NCI-H146 treated with DMSO at 0.1 percent for 48 hours (cell line): ENCODE results near the gene GLI1.
"Not testable (repeated sequence)": the region's sequence is repeated elsewhere in the genome, so short reads cannot be mapped to it uniquely, and the experiment has no call there.

Source experiments
- DNase-seq: peaks from one replicate; lab custom pipeline; 2025; ENCODE audit not compliant: unreplicated experiment; lab: John Stamatoyannopoulos, UW

Gene GLI1

DNA sequence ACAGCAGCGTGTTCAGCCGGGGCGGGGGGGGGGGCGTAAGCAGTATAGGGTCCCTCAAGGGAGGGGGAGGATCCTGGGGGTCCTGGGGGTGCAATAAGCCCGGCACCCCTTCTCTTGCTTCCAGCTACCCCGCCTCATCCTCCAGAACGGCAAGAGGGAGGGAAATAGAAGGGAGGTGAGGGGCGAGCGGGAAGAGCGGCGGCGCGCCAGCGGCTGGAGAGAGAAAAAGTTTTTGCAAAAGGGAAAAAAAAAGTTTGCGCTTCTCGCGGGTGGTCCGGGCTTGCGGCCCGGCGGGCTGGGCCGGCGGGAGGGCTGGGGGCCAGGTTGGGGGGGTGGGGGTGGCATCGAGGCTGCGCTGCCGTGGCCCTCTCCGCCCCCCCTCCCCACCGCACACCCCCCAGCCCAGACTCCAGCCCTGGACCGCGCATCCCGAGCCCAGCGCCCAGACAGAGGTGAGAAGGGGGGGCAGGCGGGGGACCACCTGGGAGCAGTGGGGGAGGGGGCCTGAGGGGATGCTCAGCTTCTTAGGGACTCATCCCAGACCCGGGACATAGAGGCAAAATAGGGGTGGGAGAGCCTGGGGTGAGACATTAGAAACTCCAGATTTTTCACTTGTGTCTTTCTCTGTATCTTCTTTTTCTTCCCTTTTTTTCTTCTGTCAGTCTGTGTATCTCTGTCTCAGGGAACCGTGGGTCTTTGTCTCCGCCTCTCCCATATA, at the start of gene GLI1:
Gene GLI1, plus strand, starts transcription at position 36 of the 718 bp plus-strand sequence. CDS start 3,907 bp downstream, outside the sequence.
- DNase-seq: no peak

DNA sequence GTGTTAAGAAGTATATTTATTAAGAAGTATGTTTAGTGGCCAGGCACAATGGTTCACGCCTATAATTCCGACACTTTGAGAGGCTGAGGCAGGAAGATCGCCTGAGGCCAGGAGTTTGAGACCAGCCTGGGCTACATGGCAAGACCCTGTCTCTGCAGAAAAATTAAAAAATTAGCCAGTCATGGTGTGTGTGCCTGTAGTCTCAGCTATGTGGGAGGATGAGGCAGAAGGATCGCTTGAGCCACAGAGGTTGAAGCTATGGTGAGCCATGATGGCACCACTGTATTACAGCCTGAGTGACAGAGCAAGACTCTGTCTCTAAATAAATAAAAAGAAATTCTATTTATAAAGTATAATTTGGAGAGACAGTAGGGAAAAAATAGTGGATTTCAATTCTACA, 49.1 kb upstream of the GLI1 start:
- DNase-seq: no peak

DNA sequence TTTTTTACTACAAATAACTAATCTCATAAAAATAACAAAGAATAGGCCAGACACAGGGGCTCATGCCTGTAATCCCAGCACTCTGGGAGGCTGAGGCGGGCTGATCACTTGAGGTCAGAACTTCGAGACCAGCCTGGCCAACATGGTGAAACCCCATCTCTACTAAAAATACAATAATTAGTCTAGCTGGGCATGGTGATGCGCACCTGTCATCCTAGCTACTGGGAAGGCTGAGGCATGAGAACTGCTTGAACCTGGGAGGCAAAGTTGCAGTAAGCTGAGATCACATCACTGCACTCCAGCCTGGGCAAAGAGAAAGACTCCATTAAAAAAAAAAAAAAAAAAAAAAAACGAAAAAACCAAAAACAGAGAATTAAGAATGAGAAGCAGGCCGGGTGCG, 45.4 kb upstream of the GLI1 start:
- not testable (repeated sequence) for DNase-seq

DNA sequence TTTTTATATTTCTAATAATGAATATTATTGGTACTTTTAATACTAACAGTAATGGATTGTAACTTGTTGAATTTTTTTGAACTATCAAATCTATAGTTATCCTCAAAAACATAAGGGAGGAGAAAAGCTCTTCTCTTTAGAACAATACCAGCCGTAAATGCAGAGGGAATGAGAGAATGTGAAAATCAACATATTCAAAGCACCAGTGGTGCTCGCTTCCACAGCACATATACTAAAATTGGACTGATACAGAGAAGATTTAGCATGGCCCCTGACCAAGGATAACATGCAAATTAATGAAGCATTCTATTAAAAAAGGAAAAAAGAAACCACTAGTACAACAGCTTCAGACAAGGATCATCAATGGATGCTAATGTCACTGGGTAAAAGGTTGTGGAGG, 44.5 kb upstream of the GLI1 start:
- DNase-seq: no peak

DNA sequence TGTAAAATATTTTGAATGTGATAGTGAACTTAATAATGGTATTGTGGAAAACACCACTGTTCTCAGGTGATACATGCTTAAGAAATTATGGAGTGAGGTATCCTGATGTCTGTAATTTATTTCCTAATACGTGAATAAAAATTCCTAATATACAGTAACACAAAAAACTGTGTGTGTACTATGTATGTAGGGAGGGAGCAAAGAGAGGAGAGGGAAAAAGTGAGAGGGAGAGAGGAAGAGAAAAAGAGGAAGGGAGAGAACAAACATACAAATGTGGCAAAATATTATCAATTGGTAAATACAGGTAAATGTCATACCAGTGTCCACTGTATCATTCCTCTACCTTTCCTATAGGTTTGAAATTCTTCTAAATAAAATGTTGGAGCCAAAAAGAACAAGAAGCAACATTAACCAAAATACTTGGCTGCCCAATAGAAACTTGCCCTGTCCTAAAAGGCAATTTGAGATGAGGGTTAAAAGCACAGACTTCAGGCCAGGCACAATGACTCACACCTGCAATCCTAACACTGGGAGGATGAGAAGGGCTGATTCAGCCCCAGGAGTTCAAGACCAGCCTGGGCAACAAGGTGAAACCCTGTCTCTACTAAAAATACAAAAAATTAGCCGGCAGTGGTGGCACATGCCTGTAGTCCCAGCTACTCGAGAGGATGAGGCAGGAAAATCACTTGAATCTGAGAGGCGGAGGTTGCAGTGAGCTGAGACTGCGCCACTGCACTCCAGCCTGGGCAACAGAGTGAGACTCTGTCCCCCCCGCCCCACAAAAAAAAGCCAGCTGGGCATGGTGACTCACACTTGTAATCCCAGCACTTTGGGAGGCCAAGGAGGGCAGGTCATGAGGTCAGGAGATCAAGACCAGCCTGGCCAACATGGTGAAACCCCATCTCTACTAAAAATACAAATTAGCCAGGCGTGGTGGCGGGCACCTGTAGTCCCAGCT, 43.3 kb upstream of the GLI1 start:
- no peak for DNase-seq

DNA sequence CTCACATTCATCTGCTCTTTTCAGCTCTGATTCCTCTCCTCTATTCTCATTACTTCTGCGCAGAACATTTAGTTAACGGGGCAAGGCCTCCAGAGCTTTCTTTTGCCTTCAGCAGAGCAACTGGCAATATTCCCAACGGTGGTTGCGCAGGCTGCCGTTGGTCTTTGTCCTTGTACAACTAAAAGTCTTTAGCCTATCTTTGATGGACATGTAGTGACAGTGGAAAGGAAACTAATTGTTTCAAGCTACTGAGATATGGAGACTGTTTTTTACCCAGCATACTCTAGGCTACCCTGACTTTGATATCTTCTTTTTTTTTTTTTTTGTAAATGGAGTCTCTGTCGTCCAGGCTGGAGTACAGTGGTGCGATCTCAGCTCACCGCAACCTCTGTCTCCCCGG, 41.3 kb upstream of the GLI1 start:
- no peak for DNase-seq

DNA sequence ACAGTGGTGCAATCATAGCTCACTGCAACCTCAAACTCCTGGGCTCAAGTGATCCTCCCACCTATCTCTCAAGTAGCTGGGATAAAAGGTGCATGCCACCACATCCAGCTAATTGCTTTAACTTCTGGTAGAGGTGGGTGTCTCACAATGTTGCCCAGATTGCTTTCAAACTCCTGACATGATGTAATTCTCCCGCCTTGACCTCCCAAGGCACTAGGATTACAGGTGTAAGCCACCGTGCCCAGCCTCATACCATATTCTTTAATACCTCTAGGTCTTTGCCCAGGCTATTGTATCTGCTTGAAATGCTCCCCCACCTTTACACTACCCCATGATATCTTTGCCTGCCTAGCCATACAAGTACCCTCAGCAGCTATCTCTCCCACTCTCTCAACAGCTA, 40.1 kb upstream of the GLI1 start:
- DNase-seq: no peak

DNA sequence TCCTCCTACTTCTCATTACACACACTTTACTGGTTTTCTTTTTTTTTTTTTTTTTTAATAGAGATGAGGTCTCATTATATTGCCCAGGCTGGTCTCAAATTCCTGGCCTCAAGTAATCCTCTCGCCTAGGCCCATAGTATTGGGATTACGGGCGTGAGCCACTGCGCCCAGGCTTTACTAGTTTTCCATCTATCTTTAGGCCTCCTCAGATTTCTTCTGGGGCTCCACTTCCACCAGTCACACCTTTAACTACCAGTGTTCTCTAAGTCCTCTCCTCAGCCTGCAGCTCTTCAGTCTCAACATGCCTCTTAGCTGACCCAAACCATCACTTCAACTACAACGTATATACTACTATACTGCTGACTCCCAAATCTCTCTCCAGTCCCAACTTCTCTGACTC, 39.1 kb upstream of the GLI1 start:
- no peak for DNase-seq

DNA sequence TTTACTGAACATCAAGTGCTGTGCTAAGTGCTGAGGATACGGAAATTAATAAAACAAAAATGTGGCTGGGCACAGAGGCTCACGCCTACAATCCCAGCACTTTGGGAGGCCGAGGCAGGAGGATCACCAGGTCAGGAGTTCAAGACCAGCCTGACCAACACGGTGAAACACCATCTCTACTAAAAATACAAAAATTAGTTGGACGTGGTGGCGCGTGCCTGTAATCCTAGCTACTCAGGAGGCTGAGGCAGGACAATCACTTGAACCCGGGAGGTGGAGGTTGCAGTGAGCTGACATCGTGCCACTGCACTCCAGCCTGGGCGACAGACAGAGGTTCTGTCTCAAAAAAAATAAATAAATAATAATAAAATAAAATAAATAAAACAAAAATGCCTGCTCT, 32.6 kb upstream of the GLI1 start:
- DNase-seq: not testable (repeated sequence)

DNA sequence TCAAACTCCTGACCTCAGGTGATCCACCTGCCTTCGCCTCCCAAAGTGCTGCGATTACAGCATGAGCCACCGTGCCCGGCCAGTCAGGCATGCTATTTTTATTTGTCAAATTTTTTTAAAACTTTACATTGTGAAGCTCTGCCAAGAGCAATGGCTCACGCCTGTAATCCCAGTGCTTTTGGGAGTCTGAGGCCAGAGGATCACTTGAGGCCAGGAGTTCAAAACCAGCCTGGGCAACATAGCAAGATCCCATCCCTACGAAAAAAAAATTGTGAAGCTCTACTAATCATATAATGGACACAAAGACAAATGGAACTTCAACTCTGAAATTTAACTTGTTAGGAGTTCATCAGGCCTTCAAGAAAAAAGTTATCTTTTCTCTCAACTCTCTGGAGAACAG, 30.6 kb upstream of the GLI1 start:
- no peak for DNase-seq

DNA sequence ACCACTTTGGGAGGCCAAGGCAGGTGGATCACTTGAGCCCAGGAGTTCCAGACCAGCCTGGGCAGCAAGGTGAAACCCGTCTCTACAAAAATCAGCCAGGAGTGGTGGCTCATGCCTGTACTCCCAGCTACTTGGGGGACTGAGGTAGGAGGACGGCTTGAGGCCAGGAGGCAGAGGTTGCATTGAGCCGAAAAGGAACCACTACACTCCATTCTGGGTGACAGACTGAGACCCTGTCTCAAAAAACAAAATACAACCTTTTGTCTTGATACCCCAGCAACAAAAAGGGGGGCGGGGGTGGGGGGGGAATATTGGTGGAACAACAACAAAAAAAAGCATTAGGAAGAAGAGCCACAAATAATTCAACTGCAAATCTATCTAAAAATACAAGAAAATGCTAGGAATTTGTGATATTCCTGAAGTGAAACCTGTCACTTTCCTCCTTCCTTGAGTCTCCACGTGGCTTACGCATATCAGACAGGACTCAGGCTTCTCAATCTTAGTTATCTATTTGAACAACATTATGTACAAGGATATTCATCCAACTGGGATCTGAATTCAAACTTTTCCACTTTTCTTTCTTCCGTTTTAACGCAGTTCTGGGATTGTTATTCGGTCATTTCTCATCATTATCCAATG, 30.0 kb upstream of the GLI1 start:
- DNase-seq: no peak

DNA sequence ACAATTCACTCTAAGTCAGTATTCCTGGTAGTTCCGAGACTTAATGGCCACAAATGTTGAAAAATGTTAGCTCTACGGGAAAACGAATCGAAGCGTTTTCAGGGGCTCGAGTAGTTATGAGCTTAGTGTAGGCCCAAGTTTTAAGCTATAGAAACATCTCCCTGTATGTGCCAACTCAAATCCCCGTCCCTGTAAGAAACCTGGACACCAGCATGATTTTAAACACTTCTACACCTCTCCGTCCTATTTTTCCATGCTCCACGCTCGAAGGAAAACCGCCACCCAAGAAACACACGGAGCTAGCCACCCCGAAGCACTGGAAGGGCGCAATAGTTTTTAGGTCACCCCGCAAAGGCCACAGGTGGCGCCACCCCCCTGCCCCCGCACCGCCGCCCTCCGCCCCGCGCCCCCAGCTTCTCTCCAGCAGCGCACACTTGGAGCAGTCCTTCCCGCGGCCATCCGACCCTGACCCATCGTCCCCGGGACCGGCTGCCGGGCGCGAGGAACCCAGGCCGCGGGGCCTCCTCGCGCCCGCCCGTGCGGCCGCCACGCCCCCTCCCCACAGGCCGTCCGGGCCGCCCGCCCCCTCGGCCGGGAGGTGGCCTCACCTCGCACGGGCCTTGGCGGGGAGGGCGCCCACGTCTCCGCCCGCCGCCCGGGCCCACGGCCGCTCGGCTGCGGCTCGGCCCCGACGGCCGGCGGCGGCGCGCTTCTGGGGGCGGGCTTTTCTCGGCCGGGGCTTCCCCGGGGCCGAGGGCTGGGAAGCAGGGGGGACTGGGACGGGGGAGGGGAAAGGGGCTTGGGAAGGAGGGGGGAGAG, 29.3 kb upstream of the GLI1 start:
- peak; percentile 58 for DNase-seq

DNA sequence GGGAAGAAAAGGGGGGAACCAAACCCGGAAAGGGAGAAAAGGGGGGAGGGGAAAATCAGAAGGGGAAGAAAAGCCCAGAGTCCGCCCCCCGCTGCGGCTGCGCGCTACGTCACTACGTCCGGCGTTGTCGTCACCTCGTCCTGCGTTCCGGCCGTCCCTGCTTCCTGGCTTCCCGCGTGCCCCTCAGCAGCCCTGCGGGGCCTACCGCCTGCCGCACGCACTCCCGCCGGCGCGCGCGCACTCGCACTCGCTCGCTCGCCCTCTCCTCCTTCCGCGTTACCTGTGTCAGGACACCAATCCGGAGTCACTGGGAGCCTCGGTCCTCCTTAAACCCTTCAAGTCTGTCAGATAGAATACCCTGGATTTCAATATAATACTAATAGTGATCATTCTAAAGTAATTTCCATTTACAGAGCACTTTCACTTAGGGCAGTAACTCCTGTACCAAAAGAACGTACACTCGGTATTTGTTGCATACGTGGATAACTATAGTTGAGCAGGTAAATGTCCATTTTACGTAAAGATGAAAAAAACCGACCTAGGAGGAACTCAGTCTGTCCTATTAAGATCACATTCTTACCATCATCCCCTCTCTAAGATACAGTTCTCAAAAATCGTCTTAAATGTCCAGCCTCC, 28.5 kb upstream of the GLI1 start, which contains the start of gene R3HDM2:
Gene R3HDM2, minus strand, starts transcription at position 113 of the 636 bp plus-strand sequence. CDS start 120,615 bp downstream, outside the sequence.
- peak; percentile 94 for DNase-seq

DNA sequence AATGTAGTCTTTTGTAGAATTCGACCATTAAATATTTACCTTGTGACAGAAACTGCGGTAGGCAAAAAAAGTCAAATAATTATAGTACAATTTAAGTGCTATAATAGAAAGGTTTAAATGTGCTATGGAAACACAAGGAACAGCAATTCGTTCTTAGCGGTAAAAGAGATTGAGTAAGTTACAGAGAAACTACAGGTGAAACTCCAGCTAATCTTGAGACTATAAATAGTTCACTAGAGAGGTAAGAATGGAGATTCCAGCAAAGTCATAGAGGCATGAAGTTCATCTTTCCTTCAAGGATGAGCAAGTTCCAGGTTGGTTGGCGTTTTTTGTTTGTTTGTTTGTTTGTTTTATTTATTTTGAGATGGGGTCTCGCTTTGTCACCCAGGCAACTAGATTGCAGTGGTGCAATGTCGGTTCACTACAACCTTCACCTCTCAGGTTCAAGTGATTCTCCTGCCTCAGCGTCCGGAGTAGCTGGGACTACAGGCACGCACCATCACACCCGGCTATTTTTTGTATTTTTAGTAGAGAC, 27.9 kb upstream of the GLI1 start:
- DNase-seq: no peak

DNA sequence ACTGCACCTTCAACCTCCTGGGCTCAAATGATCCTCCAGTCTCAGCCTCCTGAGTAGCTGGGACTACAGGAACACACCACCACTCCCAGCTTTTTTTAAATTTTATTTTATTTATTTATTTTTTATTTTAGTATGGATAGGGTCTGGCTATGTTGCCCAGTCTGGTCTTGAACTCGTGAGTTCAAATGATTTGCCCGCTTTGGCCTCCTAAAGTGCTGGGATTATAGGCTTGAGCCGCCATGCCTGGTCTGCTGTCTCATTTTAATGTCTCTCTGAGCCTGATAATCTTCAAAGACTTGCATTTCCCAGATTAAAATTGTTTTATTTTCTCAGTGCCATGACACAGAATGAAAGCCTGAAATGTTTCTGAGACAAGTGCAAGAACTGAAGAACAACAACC, 26.2 kb upstream of the GLI1 start:
- DNase-seq: no peak

DNA sequence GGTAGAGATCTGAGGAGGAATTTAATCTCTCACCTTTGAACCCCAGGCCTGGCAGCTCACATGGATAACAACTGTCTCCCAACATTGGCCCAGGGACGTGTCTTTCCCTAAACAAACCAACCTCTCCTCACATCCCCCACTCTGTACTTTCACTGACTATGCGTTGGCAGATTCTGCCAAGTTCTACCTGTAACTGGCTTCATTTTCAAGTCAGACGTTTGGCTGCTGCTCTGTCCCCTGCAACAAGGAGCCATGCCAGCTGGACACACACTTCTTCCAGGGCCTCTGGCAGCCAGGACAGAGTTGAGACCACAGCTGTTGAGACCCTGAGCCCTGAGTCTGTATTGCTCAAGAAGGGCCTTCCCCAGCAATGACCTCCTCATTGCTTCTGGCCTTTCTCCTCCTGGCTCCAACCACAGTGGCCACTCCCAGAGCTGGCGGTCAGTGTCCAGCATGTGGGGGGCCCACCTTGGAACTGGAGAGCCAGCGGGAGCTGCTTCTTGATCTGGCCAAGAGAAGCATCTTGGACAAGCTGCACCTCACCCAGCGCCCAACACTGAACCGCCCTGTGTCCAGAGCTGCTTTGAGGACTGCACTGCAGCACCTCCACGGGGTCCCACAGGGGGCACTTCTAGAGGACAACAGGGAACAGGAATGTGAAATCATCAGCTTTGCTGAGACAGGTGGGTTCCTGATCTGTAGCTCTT, 24.9 kb upstream of the GLI1 start, which contains the start of gene INHBC:
Gene INHBC, plus strand, starts transcription at position 268 of the 707 bp plus-strand sequence. Its CDS starts 103 bp downstream, at position 371.
- DNase-seq: no peak

DNA sequence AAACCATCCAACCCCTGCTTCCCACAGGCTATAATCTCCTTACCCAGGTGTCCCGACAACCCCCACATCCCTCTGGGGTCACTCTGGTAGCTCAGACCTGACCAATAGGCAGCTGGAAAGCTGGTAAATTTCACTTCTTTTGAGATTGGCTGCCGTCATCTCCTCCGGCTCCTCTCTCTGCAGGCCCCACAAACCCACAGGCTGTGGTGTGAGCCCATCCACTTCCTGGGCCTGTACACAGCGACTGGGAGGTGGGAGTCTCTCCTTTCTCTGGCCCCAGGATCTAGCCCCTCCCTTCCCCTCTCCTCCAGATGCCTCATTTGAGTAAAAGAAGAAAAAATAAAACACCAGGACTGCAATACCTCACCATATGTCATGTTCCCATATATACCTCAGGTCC, 24.3 kb upstream of the GLI1 start:
- DNase-seq: no peak

DNA sequence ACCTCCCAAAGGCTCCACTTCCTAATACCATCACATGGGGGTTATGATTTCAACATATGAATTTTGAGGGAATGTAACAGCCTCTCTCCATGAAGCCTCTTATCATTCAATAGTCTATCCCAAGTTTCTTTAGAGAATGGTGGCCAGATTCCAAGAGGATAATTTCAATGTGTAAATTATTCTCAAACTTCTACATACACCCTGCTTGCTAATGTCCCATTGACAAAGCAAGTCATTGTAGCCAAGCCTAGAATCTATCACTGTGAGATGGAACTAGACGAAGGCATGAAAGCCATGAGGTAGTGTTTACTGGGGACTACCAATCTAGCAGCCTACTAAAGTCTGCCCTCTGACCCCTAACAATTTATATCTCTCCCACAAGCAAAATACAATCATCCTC, 21.2 kb upstream of the GLI1 start:
- no peak for DNase-seq

DNA sequence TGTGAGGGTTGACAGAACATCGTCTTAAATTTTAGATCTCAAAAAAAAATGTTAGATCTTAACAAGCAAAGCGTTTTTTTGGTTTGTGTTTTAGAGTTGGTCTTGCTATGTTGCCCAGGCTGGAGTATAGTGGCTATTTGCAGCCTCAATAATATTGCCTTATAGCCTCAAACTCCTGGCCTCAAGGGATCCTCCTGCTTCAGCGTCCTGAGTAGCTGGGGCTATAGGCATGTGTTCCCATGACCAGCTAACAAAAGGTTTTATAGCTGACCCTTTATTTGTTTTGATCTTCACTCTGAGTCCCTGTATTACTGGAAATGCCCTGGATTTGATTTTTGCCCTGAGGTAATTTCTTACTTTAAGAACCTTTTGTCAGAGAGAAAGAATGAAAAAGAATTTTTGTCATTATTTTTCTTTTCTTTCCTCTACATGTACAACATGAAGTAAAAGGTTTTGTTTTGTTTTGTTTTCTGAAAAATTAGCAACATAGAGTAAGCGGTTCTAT, 19.8 kb upstream of the GLI1 start:
- no peak for DNase-seq
